Fibroblast of lung (primary cell): ENCODE results near the gene ADGRD2. TPM values are rescaled to one million over a fixed set of nuclear protein-coding genes. Genes with fewer than 3 reads are reported as not detected.

Experiments
- DNase-seq, 2 donors: peaks; one replicate each; pipeline versions ENCODE4 v3.0.0 to v3.0.0-alpha.2; 2010; ENCODE audit warnings: low read depth in 2 of 2
- H2AFZ ChIP-seq: 2 replicates; pipeline ENCODE4 v1.5.1; 2012; ENCODE audit warnings: low read length, control low read depth, inconsistent platforms
- H3K27ac ChIP-seq: 2 replicates; pipeline ENCODE4 v1.5.1; 2011; ENCODE audit warnings: low read length, control low read depth; ENCODE audit not compliant: insufficient read depth
- H3K27me3 ChIP-seq: 2 replicates; pipeline ENCODE4 v1.5.1; 2011; ENCODE audit warnings: mild to moderate bottlenecking, low read length; ENCODE audit not compliant: control insufficient read depth, insufficient read depth
- H3K36me3 ChIP-seq: 2 replicates; pipeline ENCODE4 v1.5.1; 2011; ENCODE audit warnings: low read length; ENCODE audit not compliant: control insufficient read depth, insufficient read depth
- H3K4me1 ChIP-seq: 2 replicates; pipeline ENCODE4 v1.5.1; 2011; ENCODE audit warnings: low read length; ENCODE audit not compliant: control insufficient read depth, insufficient read depth; ENCODE audit errors: extremely low read depth
- H3K4me2 ChIP-seq: 2 replicates; pipeline ENCODE4 v1.5.1; 2011; ENCODE audit warnings: low read length, control low read depth; ENCODE audit not compliant: insufficient read depth; ENCODE audit errors: extremely low read depth
- H3K4me3 ChIP-seq, 4 experiments: fragments of 200-600 bp in 1 of 4; sonication (generic) in 1 of 4; replicated peaks in 1 of 4; 2 replicates each; pipeline ENCODE4 v1.5.1; 2011 to 2016; ENCODE audit warnings: low read length in 4 of 4, low read depth in 3 of 4, mild to moderate bottlenecking in 3 of 4, control low read depth in 2 of 4, inconsistent platforms in 1 of 4, mixed read lengths in 1 of 4; ENCODE audit not compliant: insufficient read depth in 1 of 4; ENCODE audit errors: control extremely low read depth in 1 of 4
- H3K79me2 ChIP-seq: 2 replicates; pipeline ENCODE4 v1.5.1; 2012; ENCODE audit warnings: mild to moderate bottlenecking, low read length, inconsistent platforms; ENCODE audit not compliant: control insufficient read depth, insufficient read depth
- H3K9ac ChIP-seq: 2 replicates; pipeline ENCODE4 v1.5.1; 2011; ENCODE audit warnings: mild to moderate bottlenecking, low read length, control low read depth; ENCODE audit not compliant: insufficient read depth
- H3K9me3 ChIP-seq: 2 replicates; pipeline ENCODE4 v1.5.1; 2012; ENCODE audit warnings: low read depth, low read length; ENCODE audit not compliant: control insufficient read depth, insufficient read depth
- H4K20me1 ChIP-seq: 2 replicates; pipeline ENCODE4 v1.5.1; 2011; ENCODE audit warnings: low read length; ENCODE audit not compliant: control insufficient read depth, insufficient read depth; ENCODE audit errors: extremely low read depth
- CTCF ChIP-seq, 2 donors: IDR thresholded peaks in 1 of 2; conservative IDR thresholded peaks in 1 of 2; 1 replicate in 1 of 2; 2 replicates in 1 of 2; pipeline ENCODE4 v1.5.1; 2011 to 2012; ENCODE audit warnings: low read length in 2 of 2, control low read depth in 1 of 2, inconsistent platforms in 1 of 2, low read depth in 1 of 2, mild to moderate bottlenecking in 1 of 2
- EZH2 ChIP-seq: IDR thresholded peaks from 2 replicates; pipeline ENCODE4 v1.5.1; 2012; ENCODE audit warnings: low read length, control low read depth, mild to moderate bottlenecking; ENCODE audit errors: missing control alignments
- polyA plus RNA-seq, 2 donors: library from polyadenylated mRNA; depleted of rRNA in 1 of 2; stranded (reverse) in 1 of 2; unstranded in 1 of 2; fragments of >200 nt; gene quantifications; 2 replicates each; pipeline ENCODE4 v1.2.1, GENCODE V29; 2011 to 2012; ENCODE audit warnings: missing spikeins in 1 of 2
- total RNA-seq: library from RNA; depleted of rRNA; stranded (reverse); fragments of >200 nt; gene quantifications from 2 replicates; pipeline ENCODE4 v1.2.1, GENCODE V29; 2014

Gene ADGRD2
- total and polyA plus RNA-seq, 2 donors (not counting 1 experiment from before 2014, with no cell fraction given): not detected

- Histone ChIP-seq H3K27me3 (peaks cover 33% of the 10 kb centered on the region), H3K9ac (no peak overlapping the region), H4K20me1 (no peaks in the 10 kb centered on the region), H3K4me1 (no peaks in the 10 kb centered on the region), H3K9me3 (no peaks in the 10 kb centered on the region), H3K27ac (no peak overlapping the region), H3K4me2 (no peak overlapping the region), H3K36me3 (no peaks in the 10 kb centered on the region), H2AFZ (no peak overlapping the region), H3K4me3 (no peak overlapping the region), H3K79me2 (no peaks in the 10 kb centered on the region)
- no peak for TF ChIP-seq CTCF (conservative IDR thresholded peaks at IDR 0.05 in 1 of 2, IDR thresholded peaks at IDR 0.05 in 1 of 2; ENCODE audit: low read depth in 1 of 2, low read length in 2 of 2)
- no peak for TF ChIP-seq EZH2
- DNase-seq: no peak
Observed at GRCh38 chr9:124454296-124454695, 4.0 kb downstream of the ADGRD2 start.

- Histone ChIP-seq H2AFZ (no peak overlapping the region), H3K79me2 (no peaks in the 10 kb centered on the region), H3K27ac (no peak overlapping the region), H3K4me3 (no peak overlapping the region), H3K9ac (no peak overlapping the region), H3K36me3 (no peaks in the 10 kb centered on the region), H3K4me1 (no peaks in the 10 kb centered on the region), H4K20me1 (no peaks in the 10 kb centered on the region), H3K27me3 (peaks cover 28% of the 10 kb centered on the region), H3K4me2 (no peak overlapping the region), H3K9me3 (no peaks in the 10 kb centered on the region)
- TF ChIP-seq CTCF (conservative IDR thresholded peaks at IDR 0.05 in 1 of 2, IDR thresholded peaks at IDR 0.05 in 1 of 2; ENCODE audit: low read depth in 1 of 2, low read length in 2 of 2) (no peak), EZH2 (no peak)
- no peak for DNase-seq
Observed at GRCh38 chr9:124454791-124455443, 4.7 kb downstream of the ADGRD2 start.

GRCh38 chr9:124455820-124456219 lies 5.6 kb downstream of the ADGRD2 start:
- DNase-seq: no peak
- TF ChIP-seq EZH2 (no peak), CTCF (conservative IDR thresholded peaks at IDR 0.05 in 1 of 2, IDR thresholded peaks at IDR 0.05 in 1 of 2; ENCODE audit: low read depth in 1 of 2, low read length in 2 of 2) (no peak)

More at GRCh38 chr9:124455820-124456219, 5.6 kb downstream of the ADGRD2 start:
- peaks cover 21% of the 10 kb centered on the region for H3K27me3 ChIP-seq
- no peak overlapping the region for H3K9ac ChIP-seq
- H3K36me3 ChIP-seq: no peaks in the 10 kb centered on the region
- no peak overlapping the region for H3K4me2 ChIP-seq
- H3K27ac ChIP-seq: no peak overlapping the region
- H3K9me3 ChIP-seq: no peaks in the 10 kb centered on the region
- H4K20me1 ChIP-seq: no peaks in the 10 kb centered on the region
- no peak overlapping the region for H3K4me3 ChIP-seq
- no peaks in the 10 kb centered on the region for H3K4me1 ChIP-seq
- H2AFZ ChIP-seq: no peak overlapping the region
- no peaks in the 10 kb centered on the region for H3K79me2 ChIP-seq
